HG02840 (cell line): ENCODE measurements around the gene DGCR6.
"Not testable (repeated sequence)": the region's sequence is repeated elsewhere in the genome, so short reads cannot be mapped to it uniquely, and the experiment has no call there.

Source experiments
- ATAC-seq: cut with Tn5 transposase; IDR thresholded peaks from one replicate; pipeline ENCODE4 v1.9.1; 2021; ENCODE audit warnings: mild to moderate bottlenecking, moderate library complexity, moderate number of reproducible peaks; ENCODE audit not compliant: unreplicated experiment, low FRiP score

The DGCR6 gene

GRCh38 chr22:18929459-18929858, 23.3 kb downstream of the DGCR6 start:
- no peak for ATAC-seq

- ATAC-seq: no peak
Observed at GRCh38 chr22:18931905-18932652, 26.0 kb downstream of the DGCR6 start.

GRCh38 chr22:18933914-18934313, 27.8 kb downstream of the DGCR6 start:
- ATAC-seq: no peak

GRCh38 chr22:18934688-18935087, 28.6 kb downstream of the DGCR6 start:
- ATAC-seq: not testable (repeated sequence)

- ATAC-seq: no peak
Observed at GRCh38 chr22:18935889-18936529, 29.9 kb downstream of the DGCR6 start, which contains the start of gene PRODH. Gene PRODH, minus strand, starts transcription at chr22:18936293. Its CDS starts 6 bp downstream, at chr22:18936287.

GRCh38 chr22:18938691-18939090, 32.6 kb downstream of the DGCR6 start:
- ATAC-seq: not testable (repeated sequence)

GRCh38 chr22:18947105-18947504, 41.0 kb downstream of the DGCR6 start:
- ATAC-seq: not testable (repeated sequence)

GRCh38 chr22:18947905-18948304, 41.8 kb downstream of the DGCR6 start:
- ATAC-seq: no peak

- ATAC-seq: no peak
Observed at GRCh38 chr22:18950141-18950540, 44.0 kb downstream of the DGCR6 start.

- ATAC-seq: no peak
Observed at GRCh38 chr22:18952022-18952421, 45.9 kb downstream of the DGCR6 start.

GRCh38 chr22:18953128-18953527, 47.0 kb downstream of the DGCR6 start:
- not testable (repeated sequence) for ATAC-seq

- not testable (repeated sequence) for ATAC-seq
Observed at GRCh38 chr22:18954303-18954989, 48.3 kb downstream of the DGCR6 start.

- ATAC-seq: no peak
Observed at GRCh38 chr22:18954990-18955571, 49.0 kb downstream of the DGCR6 start.

GRCh38 chr22:18955696-18956095, 49.6 kb downstream of the DGCR6 start:
- ATAC-seq: no peak

- ATAC-seq: not testable (repeated sequence)
Observed at GRCh38 chr22:18956121-18956895, 50.2 kb downstream of the DGCR6 start.

- ATAC-seq: not testable (repeated sequence)
Observed at GRCh38 chr22:18956956-18957355, 50.8 kb downstream of the DGCR6 start.

- not testable (repeated sequence) for ATAC-seq
Observed at GRCh38 chr22:18957621-18958320, 51.7 kb downstream of the DGCR6 start.

GRCh38 chr22:18958321-18958705, 52.2 kb downstream of the DGCR6 start:
- not testable (repeated sequence) for ATAC-seq

GRCh38 chr22:18958738-18959137, 52.6 kb downstream of the DGCR6 start:
- not testable (repeated sequence) for ATAC-seq
